SH-SY5Y (cell line): ENCODE results near the gene CAMSAP1.

Experiments used
- GATA2 ChIP-seq: IDR thresholded peaks from 2 replicates; pipeline ENCODE4 v1.6.1; 2011; ENCODE audit warnings: mild to moderate bottlenecking, low read depth, low read length
- GATA3 ChIP-seq: IDR thresholded peaks from 2 replicates; pipeline ENCODE4 v1.6.1; 2011; ENCODE audit warnings: low read depth, mild to moderate bottlenecking, low read length, moderate library complexity

DNA sequence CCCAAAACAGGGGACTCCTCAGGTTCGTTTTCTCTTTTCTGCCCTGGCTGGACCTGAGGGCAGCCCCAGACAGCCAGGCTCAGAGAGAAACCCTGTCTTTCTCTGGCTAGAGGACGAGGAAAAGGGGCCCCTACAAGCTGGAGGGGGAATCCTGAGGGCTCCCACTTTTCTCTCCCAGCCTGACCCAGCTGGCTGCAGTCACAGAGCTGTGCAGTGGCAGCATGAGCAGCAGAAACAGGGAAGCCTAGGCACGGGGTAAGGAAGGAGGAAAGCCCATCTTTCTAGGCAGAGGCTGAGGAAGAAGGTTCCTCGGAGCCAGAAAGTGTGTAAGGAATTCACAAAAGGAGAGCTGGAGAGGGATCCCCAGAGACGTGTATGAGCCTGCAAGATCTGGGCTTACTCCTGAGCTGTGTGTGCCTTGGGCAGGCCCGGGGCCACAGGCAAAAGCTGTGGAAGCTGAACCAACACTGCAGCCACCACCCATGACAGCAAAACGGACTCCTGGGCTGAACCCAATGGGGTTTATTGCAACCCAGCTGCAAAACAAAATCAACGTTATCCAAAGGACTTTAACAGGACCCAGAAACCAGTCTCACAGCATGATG lies 16.2 kb downstream of the CAMSAP1 start:
- no peak for TF ChIP-seq GATA2
- no peak for TF ChIP-seq GATA3
